OCI-LY3 (cell line): Measurements from ENCODE around the gene S100A6.

Source experiments
- EZH2phosphoT487 ChIP-seq: fragments of 200-600 bp; shearing (Covaris generic); IDR thresholded peaks from 2 replicates; pipeline ENCODE4 v1.6.1; 2018; ENCODE audit warnings: antibody characterized with exemption, mixed run types, low read depth
- TF ChIP-seq, protein P1 (sequence below): fragments of 200-600, 300-600 bp; sonication (generic); IDR thresholded peaks from 2 replicates; pipeline ENCODE4 v1.5.1; 2014; ENCODE audit warnings: antibody characterized with exemption, low read length, low read depth

DNA sequence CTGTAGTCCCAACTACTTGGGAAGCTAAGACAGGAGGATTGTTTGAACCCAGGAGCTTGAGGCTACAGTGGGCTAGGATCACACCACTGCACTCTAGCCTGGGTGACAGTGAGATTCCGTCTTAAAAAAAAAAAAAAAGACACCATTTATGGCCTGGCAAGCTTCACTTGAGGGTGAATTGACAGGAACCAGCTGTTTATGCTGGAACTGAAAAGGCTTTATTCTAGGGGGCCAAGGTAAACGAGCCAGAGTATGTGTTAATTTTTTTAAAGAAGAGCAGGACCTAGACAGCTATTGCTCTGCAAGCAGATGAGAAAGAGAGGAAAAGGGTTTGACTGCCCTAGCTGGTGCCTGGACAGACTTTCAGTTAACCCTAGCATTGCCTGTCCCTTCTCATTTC lies 37.0 kb downstream of the S100A6 start:
- TF ChIP-seq, protein P1, sequence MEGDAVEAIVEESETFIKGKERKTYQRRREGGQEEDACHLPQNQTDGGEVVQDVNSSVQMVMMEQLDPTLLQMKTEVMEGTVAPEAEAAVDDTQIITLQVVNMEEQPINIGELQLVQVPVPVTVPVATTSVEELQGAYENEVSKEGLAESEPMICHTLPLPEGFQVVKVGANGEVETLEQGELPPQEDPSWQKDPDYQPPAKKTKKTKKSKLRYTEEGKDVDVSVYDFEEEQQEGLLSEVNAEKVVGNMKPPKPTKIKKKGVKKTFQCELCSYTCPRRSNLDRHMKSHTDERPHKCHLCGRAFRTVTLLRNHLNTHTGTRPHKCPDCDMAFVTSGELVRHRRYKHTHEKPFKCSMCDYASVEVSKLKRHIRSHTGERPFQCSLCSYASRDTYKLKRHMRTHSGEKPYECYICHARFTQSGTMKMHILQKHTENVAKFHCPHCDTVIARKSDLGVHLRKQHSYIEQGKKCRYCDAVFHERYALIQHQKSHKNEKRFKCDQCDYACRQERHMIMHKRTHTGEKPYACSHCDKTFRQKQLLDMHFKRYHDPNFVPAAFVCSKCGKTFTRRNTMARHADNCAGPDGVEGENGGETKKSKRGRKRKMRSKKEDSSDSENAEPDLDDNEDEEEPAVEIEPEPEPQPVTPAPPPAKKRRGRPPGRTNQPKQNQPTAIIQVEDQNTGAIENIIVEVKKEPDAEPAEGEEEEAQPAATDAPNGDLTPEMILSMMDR = no peak
- TF ChIP-seq EZH2phosphoT487 = no peak
